Natural killer cell (primary cell): ENCODE data around the gene TMEM141. TPM values are rescaled to one million over a fixed set of nuclear protein-coding genes. Genes with fewer than 3 reads are reported as not detected.
"Not testable (repeated sequence)": the region's sequence is repeated elsewhere in the genome, so short reads cannot be mapped to it uniquely, and the experiment has no call there.

ENCODE experiments used
- ATAC-seq, 3 donors: fragments of 150-1000 bp in 2 of 3; fragments of 200-7000 bp in 1 of 3; cut with Tn5 transposase; 1 replicate in 1 of 3; 2 replicates in 2 of 3; pipeline ENCODE4 v1.10.0; 2021; ENCODE audit warnings: mild to moderate bottlenecking in 2 of 3, moderate library complexity in 2 of 3
- DNase-seq, 2 donors: peaks; one replicate each; pipeline versions ENCODE4 v3.0.0 to v3.0.0-alpha.2; 2013 to 2021; ENCODE audit warnings: mixed read lengths in 1 of 2
- H3K27ac ChIP-seq: one replicate; pipeline ENCODE4 v1.5.1; 2013; ENCODE audit warnings: mild to moderate bottlenecking, low read length
- H3K27me3 ChIP-seq: one replicate; pipeline ENCODE4 v1.6.1; 2013; ENCODE audit warnings: low read length; ENCODE audit not compliant: control insufficient read depth, insufficient read depth
- H3K36me3 ChIP-seq: one replicate; pipeline ENCODE4 v1.6.1; 2013; ENCODE audit warnings: low read length; ENCODE audit not compliant: control insufficient read depth, insufficient read depth
- H3K4me1 ChIP-seq: one replicate; pipeline ENCODE4 v1.6.1; 2013; ENCODE audit warnings: low read length; ENCODE audit not compliant: control insufficient read depth, insufficient read depth
- H3K4me3 ChIP-seq: one replicate; pipeline ENCODE4 v1.5.1; 2013; ENCODE audit warnings: low read length
- H3K9me3 ChIP-seq: one replicate; pipeline ENCODE4 v1.6.1; 2013; ENCODE audit warnings: low read length; ENCODE audit not compliant: control insufficient read depth, insufficient read depth
- H3K27ac Mint-ChIP-seq, 2 donors: one replicate each; pipeline ENCODE4 v1.8.0; 2022; ENCODE audit warnings: mild to moderate bottlenecking in 2 of 2, mixed read lengths in 2 of 2, moderate library complexity in 1 of 2
- H3K27me3 Mint-ChIP-seq, 2 donors: one replicate each; pipeline ENCODE4 v1.8.0; 2022; ENCODE audit warnings: low read depth in 2 of 2, mixed read lengths in 2 of 2
- H3K36me3 Mint-ChIP-seq: one replicate; pipeline ENCODE4 v1.8.0; 2022; ENCODE audit warnings: mixed read lengths
- H3K4me1 Mint-ChIP-seq, 2 donors: one replicate each; pipeline ENCODE4 v1.8.0; 2022; ENCODE audit warnings: mixed read lengths in 2 of 2
- H3K4me3 Mint-ChIP-seq: one replicate; pipeline ENCODE4 v1.8.0; 2022; ENCODE audit warnings: mild to moderate bottlenecking, moderate library complexity, mixed read lengths
- H3K9me3 Mint-ChIP-seq, 2 donors: one replicate each; pipeline ENCODE4 v1.8.0; 2022; ENCODE audit warnings: mixed read lengths in 2 of 2
- CTCF ChIP-seq: fragments of 200-600 bp; IDR thresholded peaks from one replicate; pipeline ENCODE4 v1.8.0; 2022; ENCODE audit warnings: antibody characterized with exemption
- WGBS: methylation state at CpG from one replicate; pipeline ENCODE4 v1.1.7; 2013; ENCODE audit warnings: missing lambda C conversion rate; ENCODE audit not compliant: insufficient coverage; 5-methylcytosine and 5-hydroxymethylcytosine counted together
- intact Hi-C: fragments of 100-400 bp; cut with micrococcal nuclease; formaldehyde crosslinking; loops from one replicate; pipeline ENCODE4 v1.14.2; 2022
- total RNA-seq, 4 donors: library from RNA; stranded (reverse); fragments of 120-200 nt in 1 of 4; gene quantifications; one replicate each; pipeline versions ENCODE4 v1.2.3 to v1.2.4, GENCODE V29; 2013 to 2022

The TMEM141 gene
- total RNA-seq, 3 donors from 2014 or later (not counting 1 experiment from before 2014, with no cell fraction given) = 22.4 to 26.9 (median 26.6) TPM

- H3K27me3 ChIP-seq = no peaks in the 10 kb centered on the region
- no peak within 1 kb of the TSS for H3K4me3 ChIP-seq
- H3K4me1 ChIP-seq = peaks cover 17% of the 10 kb centered on the region
- intact Hi-C loops = no loop called here
- Mint-ChIP-seq H3K9me3 (no peaks in the 10 kb centered on the region), H3K4me3 (no peak within 1 kb of the TSS), H3K27ac (no peak within 1 kb of the TSS), H3K4me1 (no peaks in the 10 kb centered on the region), H3K27me3 (peaks cover 8 to 10% of the 10 kb centered on the region in 2 donors), H3K36me3 (no peaks in the 10 kb centered on the region)
- no peaks in the 10 kb centered on the region for H3K36me3 ChIP-seq
- H3K9me3 ChIP-seq = no peaks in the 10 kb centered on the region
- DNase-seq = no peak
- H3K27ac ChIP-seq = no peak within 1 kb of the TSS
- WGBS = 89% methylated on average over 14 of the region's 14 CpGs
- ATAC-seq = no peak
- no peak for TF ChIP-seq CTCF
Observed at GRCh38 chr9:136764301-136764891, 26.7 kb upstream of the TMEM141 start, which contains the start of gene LCN15. Gene LCN15 (minus strand): TSS chr9:136764518. CDS start chr9:136764488, 30 bp downstream.

- H3K27ac Mint-ChIP-seq = no peak overlapping the region
Observed at GRCh38 chr9:136765041-136765440, 26.1 kb upstream of the TMEM141 start.

GRCh38 chr9:136765745-136766409 is 25.3 kb upstream of the TMEM141 start:
- H3K27me3 Mint-ChIP-seq, H3K36me3 Mint-ChIP-seq, H3K36me3 ChIP-seq, intact Hi-C loops, H3K27me3 ChIP-seq, ATAC-seq, H3K4me3 ChIP-seq, H3K9me3 ChIP-seq, H3K4me3 Mint-ChIP-seq, DNase-seq, H3K27ac Mint-ChIP-seq, H3K9me3 Mint-ChIP-seq, H3K4me1 Mint-ChIP-seq: not testable (repeated sequence)
- peak overlapping the region; percentile 48 for H3K27ac ChIP-seq
- 64% methylated on average over 11 of the region's 14 CpGs for WGBS
- H3K4me1 ChIP-seq = peaks cover 19% of the 10 kb centered on the region

More at GRCh38 chr9:136765041-136765440, 26.1 kb upstream of the TMEM141 start:
- H3K36me3 ChIP-seq = no peaks in the 10 kb centered on the region
- no peak for ATAC-seq
- no peak overlapping the region for H3K4me3 ChIP-seq
- no peak for TF ChIP-seq CTCF
- H3K9me3 Mint-ChIP-seq = no peaks in the 10 kb centered on the region
- WGBS = 97% methylated on average over 14 of the region's 14 CpGs
- H3K36me3 Mint-ChIP-seq = no peaks in the 10 kb centered on the region
- H3K9me3 ChIP-seq = no peaks in the 10 kb centered on the region
- peaks cover 0 to 5% of the 10 kb centered on the region in 2 donors for H3K4me1 Mint-ChIP-seq
- H3K27me3 ChIP-seq = no peaks in the 10 kb centered on the region
- H3K27ac ChIP-seq = no peak overlapping the region
- intact Hi-C loops = no loop called here
- peaks cover 8% of the 10 kb centered on the region in 2 donors for H3K27me3 Mint-ChIP-seq
- H3K4me3 Mint-ChIP-seq = no peak overlapping the region
- DNase-seq = no peak
- peaks cover 19% of the 10 kb centered on the region for H3K4me1 ChIP-seq

- H3K4me3 ChIP-seq, H3K36me3 Mint-ChIP-seq, intact Hi-C loops, H3K27me3 ChIP-seq, H3K4me3 Mint-ChIP-seq, H3K9me3 ChIP-seq, H3K36me3 ChIP-seq, H3K27me3 Mint-ChIP-seq, H3K27ac Mint-ChIP-seq, ATAC-seq, H3K9me3 Mint-ChIP-seq, H3K4me1 Mint-ChIP-seq: not testable (repeated sequence)
- peak; percentile 8 for TF ChIP-seq CTCF
- 34% methylated on average over 17 of the region's 18 CpGs for WGBS
- peak in 1 of 2 donors; percentile 72 for DNase-seq
- H3K4me1 ChIP-seq = peaks cover 19% of the 10 kb centered on the region
- peak overlapping the region; percentile 48 for H3K27ac ChIP-seq
Observed at GRCh38 chr9:136766410-136767120, 24.6 kb upstream of the TMEM141 start.
